Measurements from ENCODE around the gene NTHL1.

DNA sequence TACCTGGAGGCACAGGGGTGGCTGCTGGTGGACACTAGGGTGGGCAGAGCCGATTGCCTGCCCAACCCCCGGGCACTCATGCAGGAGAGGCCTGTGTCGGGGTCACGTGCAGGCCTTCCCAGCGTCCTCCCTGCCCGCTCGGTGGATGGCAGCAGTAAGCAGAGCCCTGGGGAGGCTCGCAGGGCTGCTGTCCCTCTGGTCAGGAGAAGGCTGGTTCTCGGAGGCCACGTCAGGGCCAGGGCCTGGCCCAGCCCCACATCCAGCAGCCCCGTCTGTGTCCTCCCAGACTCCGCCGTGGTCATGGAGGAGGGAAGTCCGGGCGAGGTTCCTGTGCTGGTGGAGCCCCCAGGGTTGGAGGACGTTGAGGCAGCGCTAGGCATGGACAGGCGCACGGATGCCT lies 35.8 kb upstream of the NTHL1 start:
- TF ChIP-seq MXI1 (IDR thresholded peaks at IDR 0.05; ENCODE audit: low read depth, low read length): no peak
- no peak for TF ChIP-seq FOS (IDR thresholded peaks at IDR 0.05; ENCODE audit: borderline replicate concordance, extremely low read depth, insufficient read length)
- TF ChIP-seq, protein P1, sequence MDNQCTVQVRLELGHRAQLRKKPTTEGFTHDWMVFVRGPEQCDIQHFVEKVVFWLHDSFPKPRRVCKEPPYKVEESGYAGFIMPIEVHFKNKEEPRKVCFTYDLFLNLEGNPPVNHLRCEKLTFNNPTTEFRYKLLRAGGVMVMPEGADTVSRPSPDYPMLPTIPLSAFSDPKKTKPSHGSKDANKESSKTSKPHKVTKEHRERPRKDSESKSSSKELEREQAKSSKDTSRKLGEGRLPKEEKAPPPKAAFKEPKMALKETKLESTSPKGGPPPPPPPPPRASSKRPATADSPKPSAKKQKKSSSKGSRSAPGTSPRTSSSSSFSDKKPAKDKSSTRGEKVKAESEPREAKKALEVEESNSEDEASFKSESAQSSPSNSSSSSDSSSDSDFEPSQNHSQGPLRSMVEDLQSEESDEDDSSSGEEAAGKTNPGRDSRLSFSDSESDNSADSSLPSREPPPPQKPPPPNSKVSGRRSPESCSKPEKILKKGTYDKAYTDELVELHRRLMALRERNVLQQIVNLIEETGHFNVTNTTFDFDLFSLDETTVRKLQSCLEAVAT (IDR thresholded peaks at IDR 0.05): no peak
- TF ChIP-seq, protein P2, sequence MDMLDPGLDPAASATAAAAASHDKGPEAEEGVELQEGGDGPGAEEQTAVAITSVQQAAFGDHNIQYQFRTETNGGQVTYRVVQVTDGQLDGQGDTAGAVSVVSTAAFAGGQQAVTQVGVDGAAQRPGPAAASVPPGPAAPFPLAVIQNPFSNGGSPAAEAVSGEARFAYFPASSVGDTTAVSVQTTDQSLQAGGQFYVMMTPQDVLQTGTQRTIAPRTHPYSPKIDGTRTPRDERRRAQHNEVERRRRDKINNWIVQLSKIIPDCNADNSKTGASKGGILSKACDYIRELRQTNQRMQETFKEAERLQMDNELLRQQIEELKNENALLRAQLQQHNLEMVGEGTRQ (IDR thresholded peaks at IDR 0.05; ENCODE audit: borderline replicate concordance, low read depth, low read length): no peak
- no peak for TF ChIP-seq EZH2 (IDR thresholded peaks at IDR 0.05; ENCODE audit: borderline replicate concordance, control insufficient read depth, low read depth, low read length)
- TF ChIP-seq SUZ12 (IDR thresholded peaks at IDR 0.05; ENCODE audit: unreplicated experiment): no peak
- no peak for TF ChIP-seq CBFB (IDR thresholded peaks at IDR 0.05; ENCODE audit: low read depth)
